Sigmoid colon (tissue), 4 donors: ENCODE measurements around the gene ACD.

Source experiments
- POLR2A ChIP-seq, 2 donors: fragments of 450-650 bp; IDR thresholded peaks; one replicate each; pipeline ENCODE4 v1.6.1; 2016; ENCODE audit warnings: antibody characterized with exemption in 2 of 2, mild to moderate bottlenecking in 2 of 2, moderate library complexity in 2 of 2
- POLR2AphosphoS5 ChIP-seq, 4 donors: sonication (generic); formaldehyde crosslinking; IDR thresholded peaks; one replicate each; pipeline ENCODE4 v1.6.1; 2017; ENCODE audit warnings: antibody characterized with exemption in 4 of 4
- TF ChIP-seq, protein P1 (sequence below), 4 experiments: fragments of 450-650 bp in 3 of 4; fragments of 200-600 bp in 1 of 4; IDR thresholded peaks; one replicate each; pipeline ENCODE4 v1.5.1; 2016 to 2019; ENCODE audit warnings: antibody characterized with exemption in 4 of 4, mild to moderate bottlenecking in 3 of 4, moderate library complexity in 2 of 4

DNA sequence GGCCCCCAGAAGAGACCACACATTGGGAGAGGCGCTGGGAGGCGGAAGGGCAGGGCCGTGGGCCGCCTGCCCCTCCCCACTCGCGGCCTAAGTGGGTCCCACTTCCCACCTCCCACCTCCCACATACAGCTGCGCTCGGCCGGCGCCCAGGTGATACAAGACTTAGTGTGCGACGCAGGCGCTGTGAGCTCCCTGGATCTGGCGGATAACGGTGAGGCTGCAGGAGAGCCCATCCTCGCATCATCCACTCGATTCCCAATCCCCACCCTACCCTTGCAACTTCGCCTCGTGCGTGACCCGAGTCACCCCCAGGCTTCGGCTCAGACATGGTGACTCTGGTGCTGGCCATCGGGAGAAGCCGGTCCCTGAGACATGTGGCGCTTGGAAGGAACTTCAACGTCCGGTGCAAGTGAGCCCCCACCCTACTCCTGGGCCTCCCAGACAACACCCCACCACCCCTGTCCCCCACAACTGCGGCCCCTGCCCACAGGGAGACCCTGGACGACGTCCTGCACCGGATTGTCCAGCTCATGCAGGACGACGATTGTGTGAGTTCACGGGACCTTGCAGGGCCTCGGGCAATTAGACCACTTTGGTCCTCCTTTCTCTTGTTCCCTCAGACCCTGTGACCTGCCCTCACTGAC, 11.2 kb downstream of the ACD start:
- TF ChIP-seq POLR2AphosphoS5 (IDR thresholded peaks at IDR 0.05), result no peak
- TF ChIP-seq, protein P1, sequence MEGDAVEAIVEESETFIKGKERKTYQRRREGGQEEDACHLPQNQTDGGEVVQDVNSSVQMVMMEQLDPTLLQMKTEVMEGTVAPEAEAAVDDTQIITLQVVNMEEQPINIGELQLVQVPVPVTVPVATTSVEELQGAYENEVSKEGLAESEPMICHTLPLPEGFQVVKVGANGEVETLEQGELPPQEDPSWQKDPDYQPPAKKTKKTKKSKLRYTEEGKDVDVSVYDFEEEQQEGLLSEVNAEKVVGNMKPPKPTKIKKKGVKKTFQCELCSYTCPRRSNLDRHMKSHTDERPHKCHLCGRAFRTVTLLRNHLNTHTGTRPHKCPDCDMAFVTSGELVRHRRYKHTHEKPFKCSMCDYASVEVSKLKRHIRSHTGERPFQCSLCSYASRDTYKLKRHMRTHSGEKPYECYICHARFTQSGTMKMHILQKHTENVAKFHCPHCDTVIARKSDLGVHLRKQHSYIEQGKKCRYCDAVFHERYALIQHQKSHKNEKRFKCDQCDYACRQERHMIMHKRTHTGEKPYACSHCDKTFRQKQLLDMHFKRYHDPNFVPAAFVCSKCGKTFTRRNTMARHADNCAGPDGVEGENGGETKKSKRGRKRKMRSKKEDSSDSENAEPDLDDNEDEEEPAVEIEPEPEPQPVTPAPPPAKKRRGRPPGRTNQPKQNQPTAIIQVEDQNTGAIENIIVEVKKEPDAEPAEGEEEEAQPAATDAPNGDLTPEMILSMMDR (IDR thresholded peaks at IDR 0.05), result no peak
- no peak for TF ChIP-seq POLR2A (IDR thresholded peaks at IDR 0.05)
